ENCODE measurements around the gene PADI1. TPM values are rescaled to one million over a fixed set of nuclear protein-coding genes. Genes with fewer than 3 reads are reported as not detected.

Gene PADI1
- total RNA-seq, 2 experiments from 2014 or later, result not detected

GRCh38 chr1:17201201-17202021 lies 3.5 kb upstream of the PADI1 start:
- Histone ChIP-seq H3K79me2 (ENCODE audit: insufficient read depth, low read depth, low read length) (no peaks in the 10 kb centered on the region), H2AFZ (ENCODE audit: low read length) (no peak overlapping the region), H3K36me3 (ENCODE audit: insufficient read depth, low read length) (no peaks in the 10 kb centered on the region), H3K9me2 (ENCODE audit: insufficient read depth, low read length) (no peaks in the 10 kb centered on the region), H3K4me2 (ENCODE audit: low read length) (no peak overlapping the region), H3K4me3 (ENCODE audit: low read depth, low read length, poor library complexity, severe bottlenecking) (no peak overlapping the region), H3K4me1 (ENCODE audit: insufficient read depth, low read length, poor library complexity, severe bottlenecking) (peaks cover 4% of the 10 kb centered on the region), H4K20me1 (ENCODE audit: insufficient read depth, low read length) (no peaks in the 10 kb centered on the region), H3K27ac (ENCODE audit: low read depth, low read length, poor library complexity, severe bottlenecking) (no peak overlapping the region), H3K9me3 (ENCODE audit: low read length) (no peaks in the 10 kb centered on the region)
- TF ChIP-seq CTCF (conservative IDR thresholded peaks at IDR 0.05; ENCODE audit: low read length) (no peak), EZH2phosphoT487 (IDR thresholded peaks at IDR 0.05; ENCODE audit: borderline replicate concordance, low read depth, low read length) (no peak)
- CTCF ChIA-PET (ENCODE audit: unreplicated experiment), result no interaction called here
- POLR2A ChIA-PET, result no interaction called here
- intact Hi-C loops (cut with micrococcal nuclease; ENCODE audit: unreplicated experiment), result no loop called here
- BruUV-seq (replicated peaks), result no TSS peak
- no peak for DNase-seq (ENCODE audit: low spot score)

- H3K36me3 ChIP-seq (ENCODE audit: insufficient read depth, low read length), result no peaks in the 10 kb centered on the region
- no peak for TF ChIP-seq CTCF (conservative IDR thresholded peaks at IDR 0.05; ENCODE audit: low read length)
- TF ChIP-seq EZH2phosphoT487 (IDR thresholded peaks at IDR 0.05; ENCODE audit: borderline replicate concordance, low read depth, low read length), result no peak
- DNase-seq (ENCODE audit: low spot score), result no peak
- no peaks in the 10 kb centered on the region for H3K79me2 ChIP-seq (ENCODE audit: insufficient read depth, low read depth, low read length)
- ChIA-PET POLR2A (no interaction called here), CTCF (ENCODE audit: unreplicated experiment) (no interaction called here)
- H3K4me1 ChIP-seq (ENCODE audit: insufficient read depth, low read length, poor library complexity, severe bottlenecking), result peaks cover 22% of the 10 kb centered on the region
- no peak overlapping the region for H3K4me3 ChIP-seq (ENCODE audit: low read depth, low read length, poor library complexity, severe bottlenecking)
- no peak overlapping the region for H3K4me2 ChIP-seq (ENCODE audit: low read length)
- BruUV-seq (replicated peaks), result no TSS peak
- no peaks in the 10 kb centered on the region for H3K9me2 ChIP-seq (ENCODE audit: insufficient read depth, low read length)
- no peak overlapping the region for H3K27ac ChIP-seq (ENCODE audit: low read depth, low read length, poor library complexity, severe bottlenecking)
- no peaks in the 10 kb centered on the region for H3K9me3 ChIP-seq (ENCODE audit: low read length)
- intact Hi-C loops (cut with micrococcal nuclease; ENCODE audit: unreplicated experiment), result no loop called here
- H2AFZ ChIP-seq (ENCODE audit: low read length), result no peak overlapping the region
- H4K20me1 ChIP-seq (ENCODE audit: insufficient read depth, low read length), result no peaks in the 10 kb centered on the region
Observed at GRCh38 chr1:17205652-17206051, 724 bp downstream of the PADI1 start.

- no peaks in the 10 kb centered on the region for H4K20me1 ChIP-seq (ENCODE audit: insufficient read depth, low read length)
- intact Hi-C loops (cut with micrococcal nuclease; ENCODE audit: unreplicated experiment), result no loop called here
- no peak overlapping the region for H3K4me2 ChIP-seq (ENCODE audit: low read length)
- H3K9me2 ChIP-seq (ENCODE audit: insufficient read depth, low read length), result no peaks in the 10 kb centered on the region
- POLR2A ChIA-PET, result no interaction called here
- no peaks in the 10 kb centered on the region for H3K36me3 ChIP-seq (ENCODE audit: insufficient read depth, low read length)
- no peak overlapping the region for H3K4me3 ChIP-seq (ENCODE audit: low read depth, low read length, poor library complexity, severe bottlenecking)
- peaks cover 22% of the 10 kb centered on the region for H3K4me1 ChIP-seq (ENCODE audit: insufficient read depth, low read length, poor library complexity, severe bottlenecking)
- BruUV-seq (replicated peaks), result no TSS peak
- H3K9me3 ChIP-seq (ENCODE audit: low read length), result no peaks in the 10 kb centered on the region
- TF ChIP-seq EZH2phosphoT487 (IDR thresholded peaks at IDR 0.05; ENCODE audit: borderline replicate concordance, low read depth, low read length), result no peak
- TF ChIP-seq CTCF (conservative IDR thresholded peaks at IDR 0.05; ENCODE audit: low read length), result no peak
- no peaks in the 10 kb centered on the region for H3K79me2 ChIP-seq (ENCODE audit: insufficient read depth, low read depth, low read length)
- CTCF ChIA-PET (ENCODE audit: unreplicated experiment), result no interaction called here
- no peak overlapping the region for H2AFZ ChIP-seq (ENCODE audit: low read length)
- no peak overlapping the region for H3K27ac ChIP-seq (ENCODE audit: low read depth, low read length, poor library complexity, severe bottlenecking)
- DNase-seq (ENCODE audit: low spot score), result no peak
Observed at GRCh38 chr1:17206196-17206595, 1.3 kb downstream of the PADI1 start.
